HG02588 (cell line): ENCODE data around the gene KDM4B.

Experiments used
- ATAC-seq: cut with Tn5 transposase; IDR thresholded peaks from one replicate; pipeline ENCODE4 v1.9.1; 2021; ENCODE audit warnings: mild to moderate bottlenecking, moderate library complexity; ENCODE audit not compliant: unreplicated experiment

KDM4B gene

GRCh38 chr19:5132206-5132560 is 163.3 kb downstream of the KDM4B start:
- no peak for ATAC-seq

DNA sequence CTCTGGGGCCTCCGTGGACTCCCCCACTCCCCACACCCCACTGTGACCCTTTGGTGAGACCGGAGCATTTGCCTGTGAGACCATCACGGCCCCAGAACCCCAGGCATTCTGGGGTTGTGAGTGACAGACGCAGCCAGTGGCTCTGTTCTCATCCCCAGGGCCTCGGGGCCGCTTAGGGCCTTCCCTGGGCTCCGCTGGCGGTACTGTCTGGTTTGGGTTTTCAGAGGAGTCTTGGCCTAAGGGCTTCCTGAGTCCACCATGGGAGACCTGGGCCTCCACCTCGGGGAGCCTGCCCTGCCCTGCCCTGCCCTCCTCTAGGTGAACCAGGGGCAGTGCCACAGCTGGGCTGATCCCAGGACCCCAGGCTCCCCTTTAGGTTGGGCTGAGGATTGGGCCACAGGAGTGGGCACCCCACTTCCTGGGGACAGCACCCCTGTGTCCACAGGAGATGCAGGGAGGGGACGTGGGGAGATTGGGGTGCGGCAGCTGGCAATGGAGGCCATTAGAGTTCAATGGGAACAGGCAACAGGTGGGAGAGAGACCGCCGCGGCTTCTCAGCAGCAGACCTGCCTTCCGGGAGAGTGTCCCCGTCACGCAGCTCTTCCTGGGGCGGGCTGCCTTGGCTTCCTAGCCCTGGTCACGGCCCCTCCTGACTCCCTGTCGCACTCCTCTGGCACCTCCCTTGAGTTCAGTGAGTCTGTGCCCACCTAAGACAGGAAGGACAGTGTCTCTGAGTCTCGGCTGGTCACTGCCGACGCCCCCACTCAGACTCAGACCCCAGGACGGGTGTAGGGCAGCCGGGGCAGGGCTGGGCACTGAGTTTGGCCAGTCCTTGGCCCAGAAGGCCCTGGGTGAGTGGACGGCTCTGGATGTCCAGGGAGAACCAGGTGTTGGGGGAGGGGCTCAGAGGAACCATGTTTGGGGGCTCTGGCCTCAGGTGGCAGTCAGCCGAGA is 164.1 kb downstream of the KDM4B start:
- no peak for ATAC-seq

DNA sequence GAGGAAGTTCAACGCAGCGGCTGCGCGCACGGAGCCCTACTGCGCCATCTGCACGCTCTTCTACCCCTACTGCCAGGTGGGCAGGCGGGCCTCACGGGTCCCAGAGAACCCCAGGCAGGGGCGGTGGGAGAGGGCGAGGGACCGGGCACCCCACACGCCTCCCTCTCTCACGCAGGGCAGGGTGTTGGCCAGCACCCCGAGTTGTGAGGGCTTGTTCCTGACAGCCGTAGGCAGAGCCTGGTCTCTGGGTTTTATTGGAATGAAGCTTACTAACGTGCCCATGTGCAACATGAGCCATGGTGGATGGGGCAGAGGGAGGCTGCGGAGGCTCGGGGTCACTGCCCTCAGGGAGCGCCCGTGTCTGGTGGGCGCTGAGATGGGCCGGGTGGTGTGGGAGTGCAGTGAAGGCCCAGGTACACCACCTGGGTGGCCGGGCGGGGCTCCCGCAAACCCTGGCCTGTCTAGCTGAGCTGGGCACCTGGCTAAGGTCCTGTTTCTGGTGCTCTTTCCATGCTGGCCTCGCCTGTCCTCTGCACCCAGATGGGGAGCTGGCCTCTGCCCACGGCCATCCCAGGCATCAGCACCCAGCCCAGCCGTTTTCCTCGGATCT is 165.2 kb downstream of the KDM4B start:
- no peak for ATAC-seq

DNA sequence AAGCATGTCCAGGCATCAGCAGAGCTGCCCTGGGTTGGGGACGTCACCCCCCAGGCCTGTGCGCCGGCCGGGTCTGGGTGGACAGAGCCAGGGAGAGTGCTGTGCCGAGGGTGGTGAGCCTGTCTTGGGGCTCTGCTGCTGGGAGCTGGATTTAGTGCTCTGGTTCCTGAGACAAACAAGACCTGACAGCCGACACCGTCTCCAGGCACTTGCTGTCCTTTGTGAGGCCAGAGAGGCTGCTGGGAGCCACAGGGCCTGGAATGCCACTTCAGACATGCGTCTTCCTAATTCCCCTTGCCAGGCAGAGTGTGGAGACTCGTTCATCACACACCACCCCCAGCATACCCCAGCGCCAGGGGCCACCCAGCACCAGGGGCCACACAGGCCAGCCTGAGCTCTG is 165.8 kb downstream of the KDM4B start:
- no peak for ATAC-seq

GRCh38 chr19:5136073-5136855 is 167.4 kb downstream of the KDM4B start:
- ATAC-seq: no peak

DNA sequence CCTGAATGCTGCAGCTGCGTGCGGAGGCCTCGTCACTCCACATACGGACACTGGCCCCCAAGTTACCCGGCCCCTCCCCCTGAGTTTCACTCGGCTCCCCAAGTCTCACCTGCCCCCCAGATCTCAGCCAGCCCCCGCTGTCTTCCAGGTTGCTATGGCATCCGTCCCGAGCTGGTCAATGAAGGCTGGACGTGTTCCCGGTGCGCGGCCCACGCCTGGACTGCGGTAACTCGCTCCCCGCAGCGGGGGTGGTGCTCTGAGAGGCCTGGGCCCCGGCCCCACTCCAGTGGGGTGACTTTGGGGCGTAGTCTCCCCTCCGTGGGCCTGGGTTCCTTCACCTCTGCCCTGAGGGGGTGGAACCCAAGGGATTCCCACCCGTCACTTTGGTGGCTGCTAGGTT is 168.2 kb downstream of the KDM4B start:
- no peak for ATAC-seq

GRCh38 chr19:5137571-5138124 is 168.7 kb downstream of the KDM4B start:
- ATAC-seq: no peak

DNA sequence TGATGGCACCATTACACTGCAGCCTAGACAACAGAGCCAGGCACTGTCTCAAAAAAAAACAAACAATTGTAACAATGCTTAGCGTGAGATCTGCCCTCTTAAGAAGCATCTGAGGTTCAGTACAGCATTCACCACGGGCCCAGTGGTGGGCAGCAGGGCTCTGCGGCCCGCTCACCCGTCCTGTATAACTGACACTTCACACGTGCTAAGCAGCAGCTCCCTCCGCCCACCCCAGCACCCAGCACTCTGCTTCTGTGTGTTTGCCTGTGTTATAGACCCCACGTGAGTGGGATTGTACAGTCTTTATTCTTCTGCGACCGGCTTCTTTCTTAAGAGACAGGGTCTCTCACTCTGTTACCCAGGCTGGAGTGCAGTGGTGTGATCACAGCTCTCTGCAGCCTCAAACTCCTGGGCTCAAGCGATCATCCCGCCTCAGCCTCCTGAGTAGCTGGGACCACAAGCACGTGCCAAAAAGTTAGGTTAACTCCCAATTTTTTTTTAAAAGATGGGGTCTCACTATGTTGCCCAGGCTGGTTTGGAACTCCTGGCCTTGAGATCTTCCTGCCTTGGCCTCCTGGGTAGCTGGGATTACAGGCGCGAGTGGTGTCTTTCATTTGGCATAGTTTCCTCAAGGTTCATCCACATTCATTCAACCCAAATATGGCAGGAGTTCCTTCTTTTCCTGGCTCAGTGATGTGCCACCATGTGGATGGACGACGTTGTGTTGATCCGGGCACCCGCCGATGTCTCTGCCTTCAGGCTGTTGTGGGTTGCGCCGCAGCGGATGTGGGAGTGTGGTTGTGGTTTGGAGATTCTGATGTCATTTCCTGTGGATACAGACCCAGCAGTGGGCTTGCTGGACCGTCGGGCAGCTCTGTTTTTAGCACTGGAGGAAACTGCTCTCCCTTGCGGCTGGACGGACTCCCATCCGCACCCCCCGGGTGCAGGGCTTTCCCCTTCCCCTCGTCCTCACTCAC is 170.0 kb downstream of the KDM4B start:
- ATAC-seq: no peak

- ATAC-seq: no peak
Observed at GRCh38 chr19:5139583-5140325, 170.8 kb downstream of the KDM4B start.

- no peak for ATAC-seq
Observed at GRCh38 chr19:5141129-5141849, 172.4 kb downstream of the KDM4B start.

DNA sequence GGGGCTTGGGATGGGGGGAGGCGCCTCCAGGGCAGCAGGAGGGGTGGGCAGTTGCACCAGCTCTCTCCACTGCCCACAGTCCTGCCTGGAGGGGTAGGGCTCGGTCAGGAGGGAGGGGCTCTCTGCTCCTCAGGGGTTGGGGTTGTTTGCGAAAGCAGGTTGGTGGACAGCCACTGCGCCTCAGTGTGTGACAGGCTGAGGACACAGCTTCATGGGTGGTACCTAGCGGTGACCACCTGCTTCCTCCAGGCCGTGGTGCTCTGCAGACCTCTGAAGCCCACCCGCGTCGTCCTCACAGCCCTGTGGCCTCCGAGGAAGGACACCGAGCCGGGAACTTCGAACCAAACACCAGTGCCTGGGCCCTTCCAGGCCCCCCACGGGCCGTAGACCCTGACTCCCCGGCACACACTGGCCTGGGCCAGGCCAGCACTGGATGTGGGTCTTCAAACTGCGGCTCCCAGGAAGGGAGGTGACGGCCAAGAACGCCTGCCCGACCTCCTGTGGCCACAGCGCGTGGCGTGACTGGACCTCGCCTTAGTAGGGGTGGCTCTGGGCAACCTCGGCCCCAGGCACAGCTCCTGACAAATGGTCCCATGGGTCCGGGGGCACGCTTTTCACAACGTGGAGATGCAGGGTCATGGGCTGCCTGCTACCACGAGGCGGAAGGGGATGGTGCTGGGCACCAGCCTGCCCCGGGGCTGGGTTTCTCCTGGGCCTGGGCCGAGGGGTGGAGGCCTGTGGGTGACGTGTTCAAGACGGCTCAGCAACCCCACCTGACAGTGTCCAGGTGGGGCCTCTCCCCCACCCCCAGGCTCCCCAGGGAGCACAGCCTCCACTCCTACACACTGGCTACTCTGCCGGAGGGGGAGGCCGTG is 173.2 kb downstream of the KDM4B start:
- ATAC-seq: no peak

- no peak for ATAC-seq
Observed at GRCh38 chr19:5142725-5143097, 173.8 kb downstream of the KDM4B start.

DNA sequence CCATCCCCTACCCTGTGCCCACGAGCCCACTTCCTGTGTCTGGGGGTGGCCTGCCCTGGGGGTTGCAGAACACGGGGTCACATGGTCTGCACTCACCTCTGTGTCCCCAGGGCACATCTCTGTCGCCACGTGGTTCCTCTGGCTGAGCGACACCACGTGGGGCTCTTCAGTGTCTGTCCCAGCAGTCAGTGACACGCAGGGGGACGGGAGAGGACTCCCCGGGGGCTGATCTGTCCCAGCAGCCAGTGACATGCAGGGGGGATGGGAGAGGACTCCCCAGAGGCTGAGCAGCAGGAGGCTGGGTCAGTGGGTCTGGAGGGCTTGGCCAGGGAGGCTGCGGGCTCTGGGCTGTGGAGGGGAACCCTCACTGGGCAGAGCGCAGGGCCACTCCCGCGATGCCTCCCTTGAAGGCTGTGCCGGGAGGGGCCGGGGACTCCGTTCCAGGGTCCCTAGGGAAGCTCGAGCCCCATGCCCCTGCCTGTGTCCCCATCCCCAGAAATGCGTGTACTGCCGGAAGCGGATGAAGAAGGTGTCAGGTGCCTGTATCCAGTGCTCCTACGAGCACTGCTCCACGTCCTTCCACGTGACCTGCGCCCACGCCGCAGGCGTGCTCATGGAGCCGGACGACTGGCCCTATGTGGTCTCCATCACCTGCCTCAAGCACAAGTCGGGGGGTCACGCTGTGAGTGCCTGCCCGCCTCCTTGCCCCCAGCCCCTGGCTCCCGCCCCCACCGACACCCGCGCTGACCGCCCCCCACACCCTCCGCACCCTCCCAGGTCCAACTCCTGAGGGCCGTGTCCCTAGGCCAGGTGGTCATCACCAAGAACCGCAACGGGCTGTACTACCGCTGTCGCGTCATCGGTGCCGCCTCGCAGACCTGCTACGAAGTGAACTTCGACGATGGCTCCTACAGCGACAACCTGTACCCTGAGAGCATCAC is 174.8 kb downstream of the KDM4B start:
- no peak for ATAC-seq

- ATAC-seq: no peak
Observed at GRCh38 chr19:5144545-5145179, 175.7 kb downstream of the KDM4B start.

GRCh38 chr19:5145521-5146511 is 176.9 kb downstream of the KDM4B start:
- no peak for ATAC-seq
